ENCODE results near the gene KCNJ12. TPM values are rescaled to one million over a fixed set of nuclear protein-coding genes. Genes with fewer than 3 reads are reported as not detected.
"Not testable (repeated sequence)": the region's sequence is repeated elsewhere in the genome, so short reads cannot be mapped to it uniquely, and the experiment has no call there.

Gene KCNJ12
- total and polyA plus RNA-seq, 2 of the 4 experiments (the other 2 are of a cell fraction), result under 0.01 to 0.10 TPM

GRCh38 chr17:21420503-21421090, 44.4 kb downstream of the KCNJ12 start:
- H2BK15ac ChIP-seq (ENCODE audit: low read depth, low read length); dilution Hi-C loops (cut with HindIII; ENCODE audit: low sequenced_read_pairs, unreplicated experiment); H2AK5ac ChIP-seq (ENCODE audit: low read depth, low read length); H3K23ac ChIP-seq (ENCODE audit: low read depth, low read length); H3K27ac ChIP-seq (ENCODE audit: insufficient read depth, low read length); H2BK20ac ChIP-seq (ENCODE audit: low read depth, low read length); ATAC-seq (ENCODE audit: low read depth); H3K27me3 ChIP-seq (ENCODE audit: control insufficient read depth, insufficient read depth, low read length); H4K91ac ChIP-seq (ENCODE audit: insufficient read depth, low read depth, low read length); H2BK120ac ChIP-seq (ENCODE audit: low read depth, low read length); H4K8ac ChIP-seq (ENCODE audit: low read depth in 2 of 2, low read length in 2 of 2); H2AK9ac ChIP-seq (replicated peaks; ENCODE audit: low read depth, low read length, poor library complexity); H3K4me2 ChIP-seq (ENCODE audit: low read depth, low read length); POLR2A ChIA-PET (ENCODE audit: unreplicated experiment); H3K18ac ChIP-seq (ENCODE audit: low read depth, low read length); H3K9ac ChIP-seq (ENCODE audit: low read depth, low read length); H2AFZ ChIP-seq (replicated peaks; ENCODE audit: low read length, poor library complexity); H3K4me3 ChIP-seq (ENCODE audit: insufficient read depth, low read depth, low read length); H3K14ac ChIP-seq (replicated peaks; ENCODE audit: low read depth, low read length); intact Hi-C loops (cut with micrococcal nuclease); CTCF ChIA-PET; H3K79me1 ChIP-seq (ENCODE audit: low read depth in 1 of 2, low read length in 2 of 2); DNase-seq; H2BK5ac ChIP-seq (ENCODE audit: low read depth, low read length, poor library complexity, severe bottlenecking); H3K56ac ChIP-seq (ENCODE audit: extremely low read depth, insufficient read depth, low read length); H3K4me1 ChIP-seq (ENCODE audit: control insufficient read depth, insufficient read depth, low read length); H3K4ac ChIP-seq (ENCODE audit: low read depth, low read length); H3K9me3 ChIP-seq (ENCODE audit: control insufficient read depth, insufficient read depth, low read length); H3K9me1 ChIP-seq (ENCODE audit: insufficient read depth, low read length); BruUV-seq (replicated peaks); H4K20me1 ChIP-seq (ENCODE audit: insufficient read depth, low read length); H4K5ac ChIP-seq (ENCODE audit: low read depth, low read length); H3K36me3 ChIP-seq (ENCODE audit: control insufficient read depth, insufficient read depth, low read length): not testable (repeated sequence)
- in situ Hi-C loops (cut with MboI; ENCODE audit: low sequenced_read_pairs), result loop anchor here (10.0 kb wide), 1 partner anchor 284 kb away; no protein-coding TSS in a partner anchor
- WGBS, 2 experiments (ENCODE audit: extremely low coverage in 2 of 2, insufficient read length in 1 of 2), result 69% methylated on average over 6 of the region's 11 CpGs; no CpG with 5 or more reads in 1 of the 2 experiments

- H4K20me1 ChIP-seq (ENCODE audit: insufficient read depth, low read length); H3K4me2 ChIP-seq (ENCODE audit: low read depth, low read length); H3K4ac ChIP-seq (ENCODE audit: low read depth, low read length); H2AK9ac ChIP-seq (replicated peaks; ENCODE audit: low read depth, low read length, poor library complexity); H2BK120ac ChIP-seq (ENCODE audit: low read depth, low read length); H3K9me1 ChIP-seq (ENCODE audit: insufficient read depth, low read length); H2BK20ac ChIP-seq (ENCODE audit: low read depth, low read length); H3K79me1 ChIP-seq (ENCODE audit: low read depth in 1 of 2, low read length in 2 of 2); H3K27me3 ChIP-seq (ENCODE audit: control insufficient read depth, insufficient read depth, low read length); H3K4me1 ChIP-seq (ENCODE audit: control insufficient read depth, insufficient read depth, low read length); H2BK5ac ChIP-seq (ENCODE audit: low read depth, low read length, poor library complexity, severe bottlenecking); H4K91ac ChIP-seq (ENCODE audit: insufficient read depth, low read depth, low read length); H4K8ac ChIP-seq (ENCODE audit: low read depth in 2 of 2, low read length in 2 of 2); H3K9me3 ChIP-seq (ENCODE audit: control insufficient read depth, insufficient read depth, low read length); H4K5ac ChIP-seq (ENCODE audit: low read depth, low read length); dilution Hi-C loops (cut with HindIII; ENCODE audit: low sequenced_read_pairs, unreplicated experiment); CTCF ChIA-PET; H3K36me3 ChIP-seq (ENCODE audit: control insufficient read depth, insufficient read depth, low read length); H2AFZ ChIP-seq (replicated peaks; ENCODE audit: low read length, poor library complexity); intact Hi-C loops (cut with micrococcal nuclease); H3K56ac ChIP-seq (ENCODE audit: extremely low read depth, insufficient read depth, low read length); H2AK5ac ChIP-seq (ENCODE audit: low read depth, low read length); H3K27ac ChIP-seq (ENCODE audit: insufficient read depth, low read length); BruUV-seq (replicated peaks); DNase-seq; H2BK15ac ChIP-seq (ENCODE audit: low read depth, low read length); H3K23ac ChIP-seq (ENCODE audit: low read depth, low read length); H3K14ac ChIP-seq (replicated peaks; ENCODE audit: low read depth, low read length); H3K9ac ChIP-seq (ENCODE audit: low read depth, low read length); ATAC-seq (ENCODE audit: low read depth); POLR2A ChIA-PET (ENCODE audit: unreplicated experiment); H3K18ac ChIP-seq (ENCODE audit: low read depth, low read length); H3K4me3 ChIP-seq (ENCODE audit: insufficient read depth, low read depth, low read length): not testable (repeated sequence)
- in situ Hi-C loops (cut with MboI; ENCODE audit: low sequenced_read_pairs), result loop anchor here (10.0 kb wide), 1 partner anchor 283 kb away; no protein-coding TSS in a partner anchor
- 91% methylated on average over 12 of the region's 20 CpGs; no CpG with 5 or more reads in 1 of the 2 experiments for WGBS, 2 experiments (ENCODE audit: extremely low coverage in 2 of 2, insufficient read length in 1 of 2)
These were observed 45.5 kb downstream of the KCNJ12 start for GRCh38 chr17:21421421-21422310.
